Brain pericyte (primary cell): ENCODE results near the gene MON2.
"Not testable (repeated sequence)": the region's sequence is repeated elsewhere in the genome, so short reads cannot be mapped to it uniquely, and the experiment has no call there.

Experiments used
- DNase-seq: peaks from one replicate; pipeline ENCODE4 v3.0.0-alpha.2; 2012; ENCODE audit warnings: low read depth, low spot score

Gene MON2

GRCh38 chr12:62552906-62553556 is 86.4 kb downstream of the MON2 start:
- DNase-seq: no peak

DNA sequence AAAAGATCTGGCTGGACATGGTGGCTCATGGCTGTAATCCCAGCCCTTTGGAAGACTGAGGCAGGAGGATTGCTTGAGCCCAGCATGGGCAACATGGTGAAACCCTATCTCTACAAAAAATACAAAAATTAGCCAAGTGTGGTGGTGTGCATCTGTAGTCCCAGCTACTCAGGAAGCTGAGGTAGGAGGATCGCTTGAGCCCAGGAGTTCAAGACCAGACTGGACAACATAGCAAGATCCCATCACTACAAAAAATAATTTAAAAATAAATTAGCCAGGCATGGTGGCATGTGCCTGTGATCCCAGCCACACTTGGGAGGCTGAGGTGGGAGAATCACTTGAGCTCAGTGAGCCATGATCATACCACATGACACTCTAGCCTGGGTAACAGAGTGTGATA is 92.7 kb downstream of the MON2 start:
- DNase-seq: not testable (repeated sequence)

DNA sequence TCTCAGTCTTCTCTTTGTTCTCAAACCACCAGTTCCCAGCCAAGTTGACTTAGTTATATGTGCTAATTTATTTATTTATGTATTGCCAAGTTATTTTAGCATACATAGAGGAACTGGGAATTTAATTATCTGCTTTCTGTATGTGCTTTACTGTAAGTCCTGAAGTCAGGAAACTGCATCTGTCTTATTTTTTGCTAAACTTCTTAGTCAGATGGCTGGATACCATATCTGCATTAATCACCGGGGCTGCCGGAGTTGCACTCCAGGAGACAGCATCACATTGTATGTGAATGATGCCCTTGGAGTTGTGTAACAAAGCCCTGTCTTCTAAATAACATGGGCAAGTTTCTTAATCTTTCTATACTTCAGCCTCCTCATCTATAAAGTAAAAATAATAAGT is 96.2 kb downstream of the MON2 start:
- DNase-seq: no peak

DNA sequence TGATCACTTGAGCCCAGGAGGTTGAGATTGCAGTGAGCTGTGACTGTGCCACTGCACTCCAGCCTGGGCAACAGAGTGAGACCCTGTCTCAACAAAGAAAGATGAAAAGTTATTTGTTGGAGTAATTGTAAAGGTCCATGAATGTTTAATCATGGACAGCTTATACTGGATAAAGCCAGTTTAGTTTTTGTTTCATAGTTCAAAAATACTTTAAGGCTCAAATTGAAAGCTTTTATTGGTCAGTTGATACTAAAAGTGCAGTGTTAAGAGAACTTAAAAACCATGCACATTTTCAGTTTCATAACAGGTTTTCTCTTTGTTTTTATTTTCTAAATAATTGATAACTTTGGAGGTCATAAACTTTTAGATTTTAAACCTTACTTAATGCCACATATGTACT is 108.4 kb downstream of the MON2 start:
- no peak for DNase-seq

- DNase-seq: no peak
Measured at GRCh38 chr12:62576503-62576902, 109.9 kb downstream of the MON2 start.

DNA sequence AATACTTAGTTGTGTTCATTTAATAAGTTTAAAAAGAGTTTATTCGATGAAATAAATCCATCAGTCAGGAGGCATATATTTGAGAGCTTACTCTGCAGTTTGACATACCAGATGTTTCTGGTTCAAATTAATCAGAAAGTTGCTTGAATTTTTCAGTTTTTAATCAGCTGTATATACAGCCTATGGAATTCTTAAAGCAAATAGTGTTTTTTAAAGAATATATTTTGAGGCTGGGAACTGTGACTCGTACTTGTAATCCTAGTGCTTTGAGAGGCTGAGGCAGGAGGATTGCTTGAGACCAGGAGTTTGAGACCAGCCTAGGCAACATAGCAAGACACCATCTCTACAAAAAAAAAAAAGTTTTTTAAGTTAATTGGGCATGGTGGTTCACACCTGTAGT is 112.1 kb downstream of the MON2 start:
- DNase-seq: no peak

- DNase-seq: no peak
Measured at GRCh38 chr12:62581288-62582064, 114.8 kb downstream of the MON2 start.

DNA sequence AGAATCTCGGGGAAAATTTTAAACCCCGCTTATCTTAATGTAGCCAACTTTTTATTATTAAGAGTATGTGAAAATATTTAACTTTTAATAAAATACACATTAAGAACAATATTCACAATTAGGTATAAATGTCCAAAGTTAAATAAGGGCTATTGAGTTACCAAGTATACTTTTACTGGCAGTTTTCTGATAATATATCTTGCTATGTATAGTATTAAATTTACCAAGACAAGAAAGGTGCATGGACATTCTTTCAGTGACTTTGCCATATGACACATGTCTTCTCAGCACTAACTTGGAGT is 115.4 kb downstream of the MON2 start:
- no peak for DNase-seq

- DNase-seq: no peak
Measured at GRCh38 chr12:62584619-62585018, 118.0 kb downstream of the MON2 start.

DNA sequence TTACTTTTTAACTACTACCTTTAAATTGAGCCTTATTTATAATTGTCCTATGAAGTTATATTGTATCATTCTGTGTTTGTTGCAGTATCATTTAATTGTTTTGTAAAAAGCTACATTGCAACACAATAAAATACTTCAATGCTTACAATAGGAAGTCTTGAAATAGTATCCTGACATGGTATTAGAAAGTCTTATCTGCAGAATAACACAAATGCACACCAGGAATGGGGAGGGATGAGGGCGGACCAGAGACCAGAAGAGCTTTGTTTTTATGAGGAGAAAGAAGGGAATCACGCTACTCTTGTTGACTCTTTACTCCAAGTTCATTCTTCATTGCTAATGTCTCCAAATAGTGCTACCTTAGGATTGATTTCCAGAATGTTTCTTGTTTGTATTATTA is 120.2 kb downstream of the MON2 start:
- DNase-seq: no peak

GRCh38 chr12:62588916-62589315 is 122.3 kb downstream of the MON2 start:
- no peak for DNase-seq

- no peak for DNase-seq
Measured at GRCh38 chr12:62597253-62597652, 130.6 kb downstream of the MON2 start.

GRCh38 chr12:62598846-62599245 is 132.2 kb downstream of the MON2 start:
- no peak for DNase-seq

DNA sequence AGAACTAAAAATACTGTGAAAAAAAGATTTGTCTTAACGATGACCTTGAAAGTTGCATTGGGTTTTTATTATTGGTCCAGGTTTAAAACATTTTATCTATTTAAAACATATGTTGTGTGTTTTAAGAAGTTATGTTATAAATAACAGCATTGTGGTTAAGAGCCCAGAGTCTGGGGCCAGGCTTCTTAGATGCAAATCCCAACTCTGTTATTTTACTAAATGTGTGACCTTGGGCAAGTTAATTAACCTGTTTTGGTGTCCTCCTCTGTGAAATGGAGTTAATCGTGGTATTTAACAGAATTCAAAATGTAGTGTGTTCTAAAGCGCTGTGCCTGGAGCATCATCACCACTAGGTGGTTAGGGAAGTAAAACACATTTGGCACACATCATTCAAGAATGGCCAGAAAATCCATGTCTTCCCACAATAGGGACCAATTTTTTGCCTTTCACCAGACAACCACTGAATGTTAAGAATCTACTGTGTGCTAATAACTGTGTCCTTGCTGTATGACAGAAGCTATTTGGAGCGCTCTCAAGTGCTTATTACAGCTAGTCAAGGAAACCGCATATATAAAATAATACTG is 133.3 kb downstream of the MON2 start:
- no peak for DNase-seq

DNA sequence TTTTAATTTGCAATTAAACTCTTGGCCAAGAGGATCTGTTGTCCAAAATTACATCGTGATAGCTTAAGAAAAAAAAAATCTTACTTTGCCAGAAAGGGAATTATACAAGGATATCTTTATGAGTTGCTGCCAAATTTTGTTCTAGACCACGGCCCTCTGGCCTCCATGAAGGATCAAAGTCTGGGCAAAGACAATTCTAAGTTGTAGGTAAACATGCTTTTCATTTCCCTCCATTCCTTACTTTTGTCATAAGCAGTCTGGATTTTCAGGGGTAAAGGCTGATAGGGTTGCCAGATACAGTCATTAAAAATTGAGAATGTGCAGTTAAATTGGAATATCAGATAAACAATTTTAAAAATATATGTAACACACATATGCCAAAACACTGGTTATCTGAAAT is 135.1 kb downstream of the MON2 start:
- no peak for DNase-seq

DNA sequence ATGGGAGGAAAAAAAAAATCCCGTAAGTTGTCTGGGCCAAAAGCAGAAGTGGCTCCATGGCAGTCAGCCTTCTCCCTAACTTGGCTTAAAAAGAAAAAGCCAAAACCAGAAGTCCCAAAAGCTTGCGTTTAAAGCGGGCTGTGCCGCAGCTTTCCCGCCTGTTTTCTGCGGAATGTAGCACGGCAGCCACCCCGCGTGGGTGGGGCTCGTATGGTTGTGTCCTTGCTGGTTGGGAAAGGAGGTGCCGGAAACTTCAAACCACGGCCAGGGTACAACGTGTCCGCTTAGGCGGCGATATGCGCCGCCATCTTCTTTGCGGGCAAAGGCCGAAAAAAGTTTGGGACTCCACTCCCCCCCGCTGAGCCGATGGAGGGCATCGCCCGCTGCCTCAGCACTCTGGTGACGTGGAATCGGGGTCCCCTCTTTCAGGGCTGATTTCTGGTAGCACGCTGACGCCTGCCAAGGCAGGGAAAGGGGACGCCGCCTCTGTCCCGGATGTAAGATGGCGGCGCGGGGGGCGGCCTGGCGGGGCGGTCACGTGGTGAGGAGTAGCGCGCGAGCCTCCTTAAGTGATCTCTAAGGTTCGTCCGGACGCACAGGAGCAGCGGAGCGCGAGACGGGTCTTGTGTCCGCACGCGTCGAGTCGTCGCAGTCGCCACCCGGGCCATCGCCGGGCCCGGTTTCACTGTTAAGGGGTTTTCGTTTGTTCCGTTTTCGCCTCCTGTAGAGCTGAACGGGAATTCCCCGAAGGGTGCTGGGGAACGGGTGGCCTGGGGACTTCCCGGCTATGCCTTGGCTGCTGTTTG is 135.8 kb downstream of the MON2 start:
- peak; percentile 78 for DNase-seq

- DNase-seq: peak; percentile 77
Measured at GRCh38 chr12:62603061-62603810, 136.6 kb downstream of the MON2 start.

GRCh38 chr12:62603811-62604098 is 137.1 kb downstream of the MON2 start:
- DNase-seq: no peak

DNA sequence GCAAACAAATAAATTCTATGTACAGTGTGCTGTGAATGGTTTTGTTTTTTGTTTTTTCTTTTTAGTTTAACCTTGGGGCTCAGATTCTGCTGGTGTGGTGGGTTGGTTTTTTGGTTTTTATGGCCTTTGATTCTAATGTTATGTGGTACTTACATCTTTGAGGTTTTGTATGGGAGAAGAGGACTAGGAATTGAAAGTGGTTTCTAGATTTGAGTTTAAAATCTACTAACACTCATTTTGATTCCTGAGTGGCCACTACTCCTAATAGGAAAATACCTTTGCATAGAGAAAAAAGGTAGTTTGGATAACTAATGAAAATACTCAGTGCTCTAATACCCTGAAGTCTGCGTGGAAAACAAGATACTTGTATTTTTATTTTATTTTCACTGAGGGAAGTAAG is 137.7 kb downstream of the MON2 start:
- no peak for DNase-seq

DNA sequence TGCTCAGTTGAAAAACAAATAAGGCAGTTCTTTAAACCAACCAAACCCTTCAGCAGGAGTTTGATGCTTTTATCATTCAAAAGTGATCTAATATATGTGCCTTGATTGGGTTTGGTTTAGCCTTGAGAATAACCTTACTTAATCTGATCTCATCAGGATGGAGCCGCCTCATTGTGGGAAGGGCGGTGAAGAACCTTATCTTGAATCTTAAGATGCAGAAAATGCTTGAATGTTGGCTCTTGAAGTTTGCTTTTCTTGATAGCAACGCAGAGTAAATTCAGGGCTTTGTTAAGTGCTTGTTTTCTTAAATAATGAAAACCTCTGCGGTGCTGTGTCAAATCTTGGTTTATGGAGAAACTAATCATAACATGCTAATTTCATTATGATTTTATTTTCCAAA is 138.2 kb downstream of the MON2 start:
- DNase-seq: no peak

DNA sequence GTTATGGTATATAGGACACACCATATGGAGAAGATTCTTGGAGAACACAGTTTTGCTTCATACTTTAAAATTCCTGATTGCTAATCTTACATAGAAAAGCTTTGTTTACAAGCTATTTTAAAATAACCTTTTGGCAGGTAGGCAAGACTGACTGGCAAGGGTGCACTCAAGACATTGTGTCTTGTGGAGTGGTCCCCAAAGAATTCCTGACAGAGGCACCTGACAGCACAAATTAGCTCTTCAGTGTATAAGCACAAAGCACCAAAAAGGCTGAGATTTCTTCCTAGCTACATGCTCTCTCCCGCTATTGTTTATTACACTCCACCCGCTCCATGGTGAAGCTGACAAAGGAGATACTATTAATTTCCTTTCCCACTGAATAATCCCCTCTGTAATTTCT is 139.4 kb downstream of the MON2 start:
- DNase-seq: no peak

- no peak for DNase-seq
Measured at GRCh38 chr12:62606654-62607053, 140.0 kb downstream of the MON2 start.
